ENCODE data around the gene SUPT7L. TPM values are rescaled to one million over a fixed set of nuclear protein-coding genes. Genes with fewer than 3 reads are reported as not detected.
"Not testable (repeated sequence)": the region's sequence is repeated elsewhere in the genome, so short reads cannot be mapped to it uniquely, and the experiment has no call there.

SUPT7L gene
- total RNA-seq, 1 experiment from 2014 or later, result 47.9 TPM

- H3K4me2 ChIP-seq (ENCODE audit: low read depth, low read length, poor library complexity, severe bottlenecking), result peak overlapping the region; percentile 78
- H3K36me3 ChIP-seq (ENCODE audit: insufficient read depth, low read length), result peaks cover 37% of the 10 kb centered on the region; the same call in 1 of the 2 replicates
- no peaks in the 10 kb centered on the region for H3K27me3 ChIP-seq (ENCODE audit: low read length)
- no peak overlapping the region for H2AFZ ChIP-seq (ENCODE audit: low read length)
- H4K20me1 ChIP-seq (ENCODE audit: insufficient read depth, low read depth, low read length), result no peaks in the 10 kb centered on the region
- H3K9me3 ChIP-seq (ENCODE audit: low read length), result no peaks in the 10 kb centered on the region
- H3K9ac ChIP-seq (ENCODE audit: low read length), result peak overlapping the region; percentile 84
- peak overlapping the region; percentile 5; the same call in 1 of the 2 replicates for H3K27ac ChIP-seq (ENCODE audit: low read length)
- peak overlapping the region; percentile 82 for H3K4me3 ChIP-seq (ENCODE audit: low read length)
- peaks cover 39% of the 10 kb centered on the region for H3K79me2 ChIP-seq (ENCODE audit: low read length)
- DNase-seq, result no peak
- peaks cover 18% of the 10 kb centered on the region for H3K4me1 ChIP-seq (ENCODE audit: low read length)
- H3K9me2 ChIP-seq (replicated peaks; ENCODE audit: insufficient read depth, low read length), result no peaks in the 10 kb centered on the region
These were observed 35.2 kb downstream of the SUPT7L start for GRCh38 chr2:27627963-27628766.

- not testable (repeated sequence) for H3K4me2 ChIP-seq (ENCODE audit: low read depth, low read length, poor library complexity, severe bottlenecking)
These were observed 36.5 kb downstream of the SUPT7L start for GRCh38 chr2:27626921-27627320.

GRCh38 chr2:27626323-27626722 lies 37.1 kb downstream of the SUPT7L start:
- not testable (repeated sequence) for H2AFZ ChIP-seq (ENCODE audit: low read length); H3K27ac ChIP-seq (ENCODE audit: low read length); H4K20me1 ChIP-seq (ENCODE audit: insufficient read depth, low read depth, low read length); H3K4me3 ChIP-seq (ENCODE audit: low read length); H3K9me3 ChIP-seq (ENCODE audit: low read length); H3K9me2 ChIP-seq (replicated peaks; ENCODE audit: insufficient read depth, low read length); H3K9ac ChIP-seq (ENCODE audit: low read length); H3K27me3 ChIP-seq (ENCODE audit: low read length); H3K4me2 ChIP-seq (ENCODE audit: low read depth, low read length, poor library complexity, severe bottlenecking)
- Histone ChIP-seq H3K36me3 (ENCODE audit: insufficient read depth, low read length) (peaks cover 30% of the 10 kb centered on the region; the same call in 1 of the 2 replicates), H3K79me2 (ENCODE audit: low read length) (peaks cover 25% of the 10 kb centered on the region), H3K4me1 (ENCODE audit: low read length) (peaks cover 18% of the 10 kb centered on the region)
- DNase-seq, result peak; percentile 24

More at GRCh38 chr2:27626921-27627320, 36.5 kb downstream of the SUPT7L start:
- not testable (repeated sequence) for H3K9me3 ChIP-seq (ENCODE audit: low read length); H4K20me1 ChIP-seq (ENCODE audit: insufficient read depth, low read depth, low read length); H3K9ac ChIP-seq (ENCODE audit: low read length); H2AFZ ChIP-seq (ENCODE audit: low read length); H3K4me3 ChIP-seq (ENCODE audit: low read length); H3K9me2 ChIP-seq (replicated peaks; ENCODE audit: insufficient read depth, low read length); DNase-seq; H3K27me3 ChIP-seq (ENCODE audit: low read length); H3K27ac ChIP-seq (ENCODE audit: low read length)
- Histone ChIP-seq H3K36me3 (ENCODE audit: insufficient read depth, low read length) (peaks cover 29% of the 10 kb centered on the region; the same call in 1 of the 2 replicates), H3K4me1 (ENCODE audit: low read length) (peaks cover 18% of the 10 kb centered on the region), H3K79me2 (ENCODE audit: low read length) (peaks cover 31% of the 10 kb centered on the region)

GRCh38 chr2:27624943-27625342 lies 38.5 kb downstream of the SUPT7L start:
- H4K20me1 ChIP-seq (ENCODE audit: insufficient read depth, low read depth, low read length), result no peaks in the 10 kb centered on the region
- no peak overlapping the region for H3K4me3 ChIP-seq (ENCODE audit: low read length)
- no peak overlapping the region for H2AFZ ChIP-seq (ENCODE audit: low read length)
- DNase-seq, result peak; percentile 35
- H3K27me3 ChIP-seq (ENCODE audit: low read length), result no peaks in the 10 kb centered on the region
- no peak overlapping the region for H3K4me2 ChIP-seq (ENCODE audit: low read depth, low read length, poor library complexity, severe bottlenecking)
- no peaks in the 10 kb centered on the region for H3K9me2 ChIP-seq (replicated peaks; ENCODE audit: insufficient read depth, low read length)
- peaks cover 14% of the 10 kb centered on the region for H3K4me1 ChIP-seq (ENCODE audit: low read length)
- H3K9ac ChIP-seq (ENCODE audit: low read length), result no peak overlapping the region
- peaks cover 36% of the 10 kb centered on the region; the same call in 1 of the 2 replicates for H3K36me3 ChIP-seq (ENCODE audit: insufficient read depth, low read length)
- H3K9me3 ChIP-seq (ENCODE audit: low read length), result no peaks in the 10 kb centered on the region
- no peak overlapping the region for H3K27ac ChIP-seq (ENCODE audit: low read length)
- H3K79me2 ChIP-seq (ENCODE audit: low read length), result peaks cover 11% of the 10 kb centered on the region

GRCh38 chr2:27622921-27623384 lies 40.5 kb downstream of the SUPT7L start:
- no peak overlapping the region for H3K4me2 ChIP-seq (ENCODE audit: low read depth, low read length, poor library complexity, severe bottlenecking)
- peaks cover 49% of the 10 kb centered on the region; the same call in 1 of the 2 replicates for H3K36me3 ChIP-seq (ENCODE audit: insufficient read depth, low read length)
- H3K4me1 ChIP-seq (ENCODE audit: low read length), result peaks cover 5% of the 10 kb centered on the region
- H2AFZ ChIP-seq (ENCODE audit: low read length), result no peak overlapping the region
- no peak overlapping the region for H3K9ac ChIP-seq (ENCODE audit: low read length)
- H3K9me3 ChIP-seq (ENCODE audit: low read length), result no peaks in the 10 kb centered on the region
- no peaks in the 10 kb centered on the region for H4K20me1 ChIP-seq (ENCODE audit: insufficient read depth, low read depth, low read length)
- no peaks in the 10 kb centered on the region for H3K9me2 ChIP-seq (replicated peaks; ENCODE audit: insufficient read depth, low read length)
- H3K27me3 ChIP-seq (ENCODE audit: low read length), result no peaks in the 10 kb centered on the region
- no peak overlapping the region for H3K27ac ChIP-seq (ENCODE audit: low read length)
- no peaks in the 10 kb centered on the region for H3K79me2 ChIP-seq (ENCODE audit: low read length)
- H3K4me3 ChIP-seq (ENCODE audit: low read length), result no peak overlapping the region
- peak; percentile 35 for DNase-seq

GRCh38 chr2:27621524-27621923 lies 41.9 kb downstream of the SUPT7L start:
- Histone ChIP-seq H3K27ac (ENCODE audit: low read length) (no peak overlapping the region), H2AFZ (ENCODE audit: low read length) (no peak overlapping the region), H3K4me3 (ENCODE audit: low read length) (no peak overlapping the region), H3K9me3 (ENCODE audit: low read length) (no peaks in the 10 kb centered on the region), H3K79me2 (ENCODE audit: low read length) (no peaks in the 10 kb centered on the region), H3K36me3 (ENCODE audit: insufficient read depth, low read length) (peaks cover 58% of the 10 kb centered on the region), H3K9me2 (replicated peaks; ENCODE audit: insufficient read depth, low read length) (no peaks in the 10 kb centered on the region), H4K20me1 (ENCODE audit: insufficient read depth, low read depth, low read length) (no peaks in the 10 kb centered on the region), H3K4me1 (ENCODE audit: low read length) (no peaks in the 10 kb centered on the region), H3K4me2 (ENCODE audit: low read depth, low read length, poor library complexity, severe bottlenecking) (no peak overlapping the region), H3K9ac (ENCODE audit: low read length) (no peak overlapping the region), H3K27me3 (ENCODE audit: low read length) (no peaks in the 10 kb centered on the region)
- DNase-seq, result peak; percentile 39

- H3K36me3 ChIP-seq (ENCODE audit: insufficient read depth, low read length), result peaks cover 48% of the 10 kb centered on the region
- peak; percentile 35 for DNase-seq
These were observed 48.1 kb downstream of the SUPT7L start for GRCh38 chr2:27615316-27615715.

GRCh38 chr2:27613985-27614384 lies 49.4 kb downstream of the SUPT7L start:
- no peaks in the 10 kb centered on the region for H3K9me2 ChIP-seq (replicated peaks; ENCODE audit: insufficient read depth, low read length)
- H3K4me3 ChIP-seq (ENCODE audit: low read length), result no peak overlapping the region
- H3K79me2 ChIP-seq (ENCODE audit: low read length), result peaks cover 26% of the 10 kb centered on the region
- peak; percentile 27 for DNase-seq
- H3K27ac ChIP-seq (ENCODE audit: low read length), result no peak overlapping the region
- H4K20me1 ChIP-seq (ENCODE audit: insufficient read depth, low read depth, low read length), result no peaks in the 10 kb centered on the region
- no peaks in the 10 kb centered on the region for H3K9me3 ChIP-seq (ENCODE audit: low read length)
- H3K4me2 ChIP-seq (ENCODE audit: low read depth, low read length, poor library complexity, severe bottlenecking), result no peak overlapping the region
- no peaks in the 10 kb centered on the region for H3K27me3 ChIP-seq (ENCODE audit: low read length)
- H3K9ac ChIP-seq (ENCODE audit: low read length), result no peak overlapping the region
- H3K36me3 ChIP-seq (ENCODE audit: insufficient read depth, low read length), result peaks cover 42% of the 10 kb centered on the region
- H2AFZ ChIP-seq (ENCODE audit: low read length), result no peak overlapping the region
- H3K4me1 ChIP-seq (ENCODE audit: low read length), result no peaks in the 10 kb centered on the region

More at GRCh38 chr2:27615316-27615715, 48.1 kb downstream of the SUPT7L start:
- Histone ChIP-seq H3K4me3 (ENCODE audit: low read length) (no peak overlapping the region), H4K20me1 (ENCODE audit: insufficient read depth, low read depth, low read length) (no peaks in the 10 kb centered on the region), H3K9ac (ENCODE audit: low read length) (no peak overlapping the region), H2AFZ (ENCODE audit: low read length) (no peak overlapping the region), H3K4me2 (ENCODE audit: low read depth, low read length, poor library complexity, severe bottlenecking) (no peak overlapping the region), H3K27me3 (ENCODE audit: low read length) (no peaks in the 10 kb centered on the region), H3K79me2 (ENCODE audit: low read length) (peaks cover 26% of the 10 kb centered on the region), H3K9me3 (ENCODE audit: low read length) (no peaks in the 10 kb centered on the region), H3K27ac (ENCODE audit: low read length) (no peak overlapping the region), H3K9me2 (replicated peaks; ENCODE audit: insufficient read depth, low read length) (no peaks in the 10 kb centered on the region), H3K4me1 (ENCODE audit: low read length) (no peaks in the 10 kb centered on the region)
